ENCODE measurements around the gene VARS1.
A peak's percentile ranks its signal among the peaks of the same experiment; 100 is the strongest.

Gene VARS1

DNA sequence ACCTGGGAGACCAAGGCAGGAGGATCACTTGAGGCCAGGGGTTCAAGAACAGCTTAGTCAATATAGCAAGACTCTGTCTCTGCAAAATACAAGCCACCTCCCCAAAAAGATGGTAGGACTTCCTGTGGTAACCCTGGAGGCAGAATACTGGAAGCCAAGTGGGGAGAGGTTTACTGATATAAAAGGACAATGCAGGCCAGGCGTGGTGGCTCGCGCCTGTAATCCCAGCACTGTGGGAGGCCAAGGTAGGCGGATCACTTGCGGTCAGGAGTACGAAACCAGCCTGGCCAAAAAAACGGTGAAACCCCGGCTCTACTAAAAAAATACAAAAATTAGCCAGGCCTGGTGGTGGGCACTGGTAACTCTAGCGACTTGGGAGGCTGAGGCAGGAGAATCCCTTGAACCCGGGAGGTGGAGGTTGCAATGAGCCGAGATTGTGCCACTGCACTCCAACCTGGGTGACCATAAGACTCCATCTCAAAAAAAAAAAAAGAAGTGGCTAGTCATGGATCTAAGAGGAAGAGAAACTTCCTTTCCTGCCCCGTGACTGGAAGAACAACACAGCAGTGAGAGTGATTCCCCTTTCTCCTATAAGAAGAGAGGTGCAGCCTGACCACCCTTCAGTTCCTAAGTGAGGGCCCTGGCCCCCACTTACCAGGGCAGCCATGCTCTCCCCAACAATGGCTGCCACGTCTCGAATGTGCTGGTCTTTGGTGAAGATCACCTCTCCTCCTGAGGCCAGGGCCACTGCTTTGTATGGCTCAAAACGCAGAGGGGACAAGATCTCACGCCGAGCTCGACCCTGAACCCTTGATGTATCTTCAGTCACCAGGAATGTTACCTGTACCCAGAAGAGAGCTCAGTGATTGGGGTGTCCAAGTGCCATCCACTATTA lies 26.9 kb downstream of the VARS1 start:
- DNase-seq = no peak

DNA sequence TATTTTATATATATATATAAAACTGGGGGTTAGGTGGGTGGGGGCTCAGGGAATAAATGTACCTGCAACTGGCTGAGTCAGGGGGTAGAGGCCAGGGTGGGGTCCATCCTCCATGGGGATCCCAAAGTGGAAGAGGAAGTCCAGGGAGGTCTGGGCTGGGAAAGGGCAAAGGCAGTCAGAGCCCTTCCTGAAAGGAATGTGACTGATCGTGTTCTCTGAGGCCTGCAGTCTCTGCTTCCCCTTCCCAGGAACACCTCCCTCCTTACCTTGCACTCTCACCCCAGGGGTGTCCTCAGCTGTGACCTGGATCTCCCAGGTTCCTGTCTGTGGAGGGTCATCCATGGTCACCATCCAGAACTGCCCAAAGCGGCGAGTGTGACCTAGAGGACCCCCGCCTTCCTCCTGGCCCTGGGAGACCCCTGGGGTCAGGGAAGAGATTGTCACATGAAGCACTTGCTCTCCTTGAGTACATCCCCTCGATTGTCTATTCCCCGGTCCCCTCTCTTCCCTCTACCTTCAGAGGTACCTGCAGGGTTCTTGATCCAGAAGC lies 28.4 kb downstream of the VARS1 start:
- DNase-seq = no peak

DNA sequence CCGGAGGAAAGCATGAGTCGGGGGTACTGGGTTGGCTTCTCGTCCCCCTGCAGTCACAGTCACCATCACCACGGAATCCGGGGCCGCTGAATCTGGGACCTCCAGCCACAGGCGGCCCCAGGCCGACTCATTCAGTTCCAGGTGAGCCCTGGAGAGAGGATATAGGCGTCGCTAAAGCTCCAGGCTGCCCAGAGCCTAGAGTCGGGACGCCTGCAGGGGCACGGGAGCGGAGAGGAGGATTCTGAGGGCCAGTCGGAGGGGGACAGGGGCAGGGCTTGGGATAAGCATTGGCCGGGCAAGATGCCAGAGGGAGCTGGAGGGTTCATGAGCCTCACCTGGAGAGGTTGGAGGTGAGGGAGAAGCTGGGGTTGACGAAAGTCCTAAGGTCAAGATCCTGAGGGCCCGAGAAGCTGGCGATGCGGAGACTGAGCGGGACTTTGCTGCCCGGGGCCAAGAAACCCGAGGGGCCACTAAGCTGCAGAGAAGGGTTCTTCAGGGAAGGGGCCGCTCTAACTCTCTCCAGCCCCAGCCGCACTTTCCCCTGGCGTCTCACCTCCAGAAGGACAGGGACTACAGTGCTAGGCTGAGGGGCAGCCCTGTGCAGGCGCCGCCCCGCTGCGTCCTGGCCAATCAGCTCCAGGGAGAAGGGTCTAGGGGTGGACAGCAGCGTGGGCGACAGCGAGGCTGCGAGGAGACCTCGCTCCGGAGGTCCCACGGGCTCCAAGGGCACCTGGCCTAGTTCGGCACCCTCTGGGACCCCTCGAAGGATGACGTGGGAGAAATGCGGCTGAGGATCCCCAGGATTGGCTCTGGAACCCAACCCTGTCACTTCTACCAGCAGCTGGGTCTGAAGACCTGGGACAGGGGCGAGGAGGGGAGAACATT lies 29.4 kb downstream of the VARS1 start:
- DNase-seq = no peak

- no peak for DNase-seq
These were observed 30.0 kb downstream of the VARS1 start for GRCh38 chr6:31765559-31765909.

GRCh38 chr6:31764198-31764597 lies 31.4 kb downstream of the VARS1 start:
- peak; percentile 26 for DNase-seq

- DNase-seq = peak; percentile 67
These were observed 32.0 kb downstream of the VARS1 start for GRCh38 chr6:31763619-31763940.

DNA sequence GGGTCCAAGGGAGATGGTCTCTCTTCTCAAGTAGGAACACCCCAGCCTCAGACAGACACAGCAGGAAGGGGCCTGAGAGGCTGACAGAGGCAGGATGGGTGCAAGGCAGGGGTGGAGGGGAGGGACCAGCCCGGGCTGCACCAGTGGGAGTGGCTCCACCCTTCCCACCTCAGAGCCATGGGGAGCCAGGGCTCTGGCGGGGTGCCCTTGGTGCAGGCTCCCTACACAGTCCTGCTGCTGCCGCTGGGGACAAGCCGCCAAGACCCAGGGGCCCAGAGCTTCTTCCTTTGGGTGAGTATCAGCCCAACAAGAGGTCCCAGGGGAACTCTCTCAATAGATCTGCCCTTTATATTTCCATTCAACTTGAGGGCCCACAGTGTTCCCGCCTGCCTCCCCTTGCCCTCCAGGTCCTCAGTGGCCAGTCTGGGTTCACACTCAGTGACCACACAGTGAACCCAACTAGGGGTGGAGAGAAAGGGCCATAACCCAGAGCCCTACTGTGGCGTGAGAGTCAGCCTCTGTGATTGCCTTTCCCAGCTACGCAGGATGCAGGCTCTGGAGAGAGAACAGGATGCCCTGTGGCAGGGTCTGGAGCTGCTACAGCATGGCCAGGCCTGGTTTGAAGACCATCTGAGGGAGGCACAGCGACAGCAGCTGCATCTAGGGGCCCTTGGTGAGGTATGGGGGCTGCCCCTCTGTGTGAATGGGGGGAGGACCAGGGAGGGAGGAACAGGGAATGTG lies 32.5 kb downstream of the VARS1 start:
- DNase-seq = no peak

- no peak for DNase-seq
These were observed 33.2 kb downstream of the VARS1 start, which contains the start of gene SAPCD1 for GRCh38 chr6:31762356-31762755. TSS of gene SAPCD1 (plus strand) at chr6:31762656. CDS start at chr6:31763055, 399 bp downstream.

- DNase-seq = no peak
These were observed 34.2 kb downstream of the VARS1 start for GRCh38 chr6:31761343-31761742.

GRCh38 chr6:31760790-31761189 lies 34.8 kb downstream of the VARS1 start:
- no peak for DNase-seq

DNA sequence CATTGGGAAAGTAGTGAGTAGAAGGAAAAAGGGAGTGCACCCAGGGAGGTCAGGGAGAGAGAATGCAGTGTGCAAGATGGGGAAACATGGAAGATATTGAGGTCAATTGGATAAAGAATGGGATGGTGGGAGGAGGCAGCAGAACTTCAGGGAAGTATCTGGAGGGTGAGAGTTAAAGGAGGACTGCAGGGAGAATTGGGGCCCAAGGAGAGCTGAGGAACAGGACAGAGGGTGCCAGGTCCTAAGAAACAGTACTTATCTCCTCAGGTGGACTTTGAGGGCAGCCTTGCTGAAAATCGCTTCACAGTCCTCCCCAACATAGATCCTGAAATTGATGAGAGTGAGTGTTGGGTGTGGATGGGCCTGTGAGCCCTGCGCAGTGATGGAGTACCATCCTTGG lies 37.3 kb downstream of the VARS1 start:
- DNase-seq = no peak

DNA sequence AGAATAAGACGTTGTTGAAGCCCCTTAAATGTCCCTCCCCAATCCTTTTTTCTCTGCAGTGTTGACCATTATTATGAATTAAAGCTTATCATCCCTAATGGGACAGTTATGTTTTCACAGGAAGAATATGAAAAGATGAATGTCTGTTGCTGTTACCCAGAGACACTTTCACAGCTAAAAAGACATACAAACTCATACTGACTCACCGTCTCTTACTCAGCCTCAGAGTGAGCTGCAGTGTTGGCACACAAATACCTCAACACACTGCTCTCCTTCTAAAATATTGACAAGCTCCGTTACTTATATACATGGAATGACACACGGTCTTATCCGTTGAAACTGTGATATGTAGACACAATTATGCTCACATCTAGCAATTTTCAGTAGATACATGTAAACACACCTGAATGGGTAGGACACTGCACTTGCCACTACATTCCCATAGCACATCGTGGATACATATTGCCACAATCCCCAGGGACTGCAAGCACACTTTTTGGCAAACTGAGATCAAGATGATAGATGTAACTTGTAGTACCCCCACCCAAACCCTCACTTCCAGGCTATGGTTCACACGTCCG lies 42.7 kb downstream of the VARS1 start:
- DNase-seq = no peak

- DNase-seq = no peak
These were observed 45.0 kb downstream of the VARS1 start for GRCh38 chr6:31750411-31751022.

GRCh38 chr6:31749301-31750036 lies 46.1 kb downstream of the VARS1 start:
- peak; percentile 76 for DNase-seq

Data from NCI-H69 (cell line).